ENCODE results near the gene LTO1. TPM values are rescaled to one million over a fixed set of nuclear protein-coding genes. Genes with fewer than 3 reads are reported as not detected.
A peak's percentile ranks its signal among the peaks of the same experiment; 100 is the strongest.

The LTO1 gene
- total RNA-seq, 2 donors from 2014 or later, result 11.3 to 20.0 TPM

- intact Hi-C loops (cut with DNase I), result no loop called here
- TF ChIP-seq, protein P1, sequence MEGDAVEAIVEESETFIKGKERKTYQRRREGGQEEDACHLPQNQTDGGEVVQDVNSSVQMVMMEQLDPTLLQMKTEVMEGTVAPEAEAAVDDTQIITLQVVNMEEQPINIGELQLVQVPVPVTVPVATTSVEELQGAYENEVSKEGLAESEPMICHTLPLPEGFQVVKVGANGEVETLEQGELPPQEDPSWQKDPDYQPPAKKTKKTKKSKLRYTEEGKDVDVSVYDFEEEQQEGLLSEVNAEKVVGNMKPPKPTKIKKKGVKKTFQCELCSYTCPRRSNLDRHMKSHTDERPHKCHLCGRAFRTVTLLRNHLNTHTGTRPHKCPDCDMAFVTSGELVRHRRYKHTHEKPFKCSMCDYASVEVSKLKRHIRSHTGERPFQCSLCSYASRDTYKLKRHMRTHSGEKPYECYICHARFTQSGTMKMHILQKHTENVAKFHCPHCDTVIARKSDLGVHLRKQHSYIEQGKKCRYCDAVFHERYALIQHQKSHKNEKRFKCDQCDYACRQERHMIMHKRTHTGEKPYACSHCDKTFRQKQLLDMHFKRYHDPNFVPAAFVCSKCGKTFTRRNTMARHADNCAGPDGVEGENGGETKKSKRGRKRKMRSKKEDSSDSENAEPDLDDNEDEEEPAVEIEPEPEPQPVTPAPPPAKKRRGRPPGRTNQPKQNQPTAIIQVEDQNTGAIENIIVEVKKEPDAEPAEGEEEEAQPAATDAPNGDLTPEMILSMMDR (IDR thresholded peaks at IDR 0.05), result no peak
- peaks cover 33% of the 10 kb centered on the region for H3K4me1 ChIP-seq
- no peaks in the 10 kb centered on the region for H3K36me3 ChIP-seq
- H3K27ac ChIP-seq, result no peak overlapping the region
- H3K9ac ChIP-seq (ENCODE audit: low read depth in 2 of 2, low read length in 2 of 2), result peak overlapping the region in 1 of 2 donors; percentile 71
- H3K27me3 ChIP-seq, result peaks cover 33% of the 10 kb centered on the region
- peak overlapping the region; percentile 42 for H3K4me3 ChIP-seq
- no peaks in the 10 kb centered on the region for H3K9me3 ChIP-seq
- peak; percentile 30 for DNase-seq
Measured at GRCh38 chr11:69637198-69637940, 37.8 kb downstream of the LTO1 start.

GRCh38 chr11:69636512-69637197 lies 38.5 kb downstream of the LTO1 start:
- Histone ChIP-seq H3K36me3 (no peaks in the 10 kb centered on the region), H3K4me3 (peak overlapping the region; percentile 42), H3K9me3 (no peaks in the 10 kb centered on the region), H3K9ac (ENCODE audit: low read depth in 2 of 2, low read length in 2 of 2) (peak overlapping the region; percentile 43 to 71), H3K27ac (no peak overlapping the region), H3K4me1 (peaks cover 33% of the 10 kb centered on the region), H3K27me3 (peaks cover 33% of the 10 kb centered on the region)
- DNase-seq, result peak; percentile 82
- intact Hi-C loops (cut with DNase I), result no loop called here
- TF ChIP-seq, protein P1 (IDR thresholded peaks at IDR 0.05), result no peak

GRCh38 chr11:69635804-69636511 lies 39.2 kb downstream of the LTO1 start:
- Histone ChIP-seq H3K27me3 (peaks cover 33% of the 10 kb centered on the region), H3K4me1 (peaks cover 33% of the 10 kb centered on the region), H3K27ac (no peak overlapping the region), H3K4me3 (peak overlapping the region; percentile 42), H3K36me3 (no peaks in the 10 kb centered on the region), H3K9ac (ENCODE audit: low read depth in 2 of 2, low read length in 2 of 2) (peak overlapping the region in 1 of 2 donors; percentile 71), H3K9me3 (no peaks in the 10 kb centered on the region)
- intact Hi-C loops (cut with DNase I), result no loop called here
- TF ChIP-seq, protein P1 (IDR thresholded peaks at IDR 0.05), result no peak
- no peak for DNase-seq

GRCh38 chr11:69635195-69635594 lies 40.0 kb downstream of the LTO1 start:
- Histone ChIP-seq H3K27ac (no peak overlapping the region), H3K27me3 (peaks cover 27% of the 10 kb centered on the region), H3K4me3 (no peak overlapping the region), H3K36me3 (no peaks in the 10 kb centered on the region), H3K9ac (ENCODE audit: low read depth in 2 of 2, low read length in 2 of 2) (no peak overlapping the region), H3K4me1 (peaks cover 27% of the 10 kb centered on the region), H3K9me3 (no peaks in the 10 kb centered on the region)
- intact Hi-C loops (cut with DNase I), result no loop called here
- no peak for DNase-seq
- TF ChIP-seq, protein P1 (IDR thresholded peaks at IDR 0.05), result no peak

DNA sequence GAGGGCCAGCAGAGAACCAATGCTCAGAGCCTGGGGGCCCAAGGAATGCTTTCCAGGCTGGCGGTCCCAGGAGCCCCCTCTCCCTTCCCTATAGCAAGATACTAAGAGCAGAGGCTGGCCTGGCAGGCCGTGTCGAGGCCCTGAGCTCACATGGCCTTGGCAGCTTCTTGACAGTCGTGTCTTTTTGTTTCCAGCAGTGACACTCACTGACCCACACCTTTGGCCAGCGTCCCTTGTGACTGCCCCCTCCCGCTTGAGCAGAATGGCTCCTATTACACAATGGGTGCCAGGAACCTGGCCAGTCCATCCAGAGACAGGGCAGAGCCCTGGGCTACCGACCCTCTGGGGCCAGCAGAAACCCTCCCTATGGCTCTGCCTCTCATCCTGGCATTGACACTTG lies 40.6 kb downstream of the LTO1 start:
- TF ChIP-seq, protein P1 (IDR thresholded peaks at IDR 0.05), result no peak
- Histone ChIP-seq H3K4me3 (no peak overlapping the region), H3K36me3 (no peaks in the 10 kb centered on the region), H3K9me3 (no peaks in the 10 kb centered on the region), H3K27ac (no peak overlapping the region), H3K27me3 (peaks cover 23% of the 10 kb centered on the region), H3K9ac (ENCODE audit: low read depth in 2 of 2, low read length in 2 of 2) (no peak overlapping the region), H3K4me1 (peaks cover 21% of the 10 kb centered on the region)
- DNase-seq, result no peak
- intact Hi-C loops (cut with DNase I), result no loop called here
